ENCODE data around the gene PPP6R1.

GRCh38 chr19:55208880-55209692, 49.7 kb downstream of the PPP6R1 start, which contains the start of gene PTPRH:
- TF ChIP-seq EP300 (IDR thresholded peaks at IDR 0.05; ENCODE audit: borderline replicate concordance) = no peak
- TF ChIP-seq EGR1 (IDR thresholded peaks at IDR 0.05) = no peak
- no peak for TF ChIP-seq REST (IDR thresholded peaks at IDR 0.05; ENCODE audit: low read depth)
- no peak for TF ChIP-seq RAD21 (IDR thresholded peaks at IDR 0.05; ENCODE audit: low read depth)
- TF ChIP-seq, protein P1, sequence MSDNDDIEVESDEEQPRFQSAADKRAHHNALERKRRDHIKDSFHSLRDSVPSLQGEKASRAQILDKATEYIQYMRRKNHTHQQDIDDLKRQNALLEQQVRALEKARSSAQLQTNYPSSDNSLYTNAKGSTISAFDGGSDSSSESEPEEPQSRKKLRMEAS (IDR thresholded peaks at IDR 0.05) = no peak
- no peak for TF ChIP-seq YY1 (IDR thresholded peaks at IDR 0.05; ENCODE audit: low read depth)
- no peak for TF ChIP-seq NFIC (IDR thresholded peaks at IDR 0.05)
- no peak for TF ChIP-seq TCF12 (IDR thresholded peaks at IDR 0.05; ENCODE audit: low read depth)
- no peak for TF ChIP-seq CEBPB (IDR thresholded peaks at IDR 0.05)

All from Ishikawa (cell line).